ENCODE results near the gene KMT2C.
"Not testable (repeated sequence)": the region's sequence is repeated elsewhere in the genome, so short reads cannot be mapped to it uniquely, and the experiment has no call there.

The KMT2C gene

GRCh38 chr7:152435384-152436110, at the start of gene KMT2C:
Gene KMT2C, minus strand, starts transcription at chr7:152436003. Its CDS starts 217 bp downstream, at chr7:152435786.
- DNase-seq (ENCODE audit: low spot score), result peak; percentile 53

- DNase-seq (ENCODE audit: low spot score), result no peak
These were observed 45.3 kb upstream of the KMT2C start for GRCh38 chr7:152481082-152481481.

DNA sequence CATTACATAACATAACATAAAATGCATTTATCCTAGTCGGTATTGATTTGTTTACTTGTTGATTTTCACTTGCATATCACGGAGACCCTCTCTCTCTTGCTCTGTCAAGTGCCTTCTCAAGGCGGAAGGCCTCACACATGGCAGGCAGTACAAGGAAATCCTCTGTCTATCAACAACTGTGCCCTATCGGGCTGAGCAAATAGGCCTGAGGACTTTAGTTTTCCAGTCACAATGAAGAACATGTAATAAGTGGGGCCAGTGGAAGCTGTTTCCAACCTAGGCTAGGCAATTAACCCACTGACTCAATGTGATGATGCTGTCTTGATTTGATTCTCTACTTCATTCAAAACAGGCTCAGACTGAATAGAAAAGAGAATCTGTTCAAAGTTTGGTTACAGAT, 44.9 kb upstream of the KMT2C start:
- DNase-seq (ENCODE audit: low spot score), result no peak

DNA sequence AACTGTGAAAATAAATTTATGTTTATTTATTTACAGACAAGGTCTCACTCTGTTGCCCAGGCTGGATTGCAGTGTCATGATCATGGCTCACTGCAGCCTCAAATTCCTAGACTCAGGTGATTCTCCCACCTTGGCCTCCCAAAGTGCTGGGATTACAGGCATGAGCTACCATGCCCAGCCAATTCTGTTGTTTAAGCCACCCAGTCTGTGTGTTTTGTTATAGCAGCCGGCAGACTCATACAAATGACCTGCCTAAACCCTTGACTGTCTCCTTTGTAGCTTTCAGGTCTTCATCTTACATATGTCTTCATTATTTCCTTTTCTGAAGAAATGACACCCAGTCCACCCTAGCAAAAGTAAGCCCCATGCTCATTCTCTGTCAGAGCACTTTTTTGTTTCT, 43.8 kb upstream of the KMT2C start:
- DNase-seq (ENCODE audit: low spot score), result no peak

GRCh38 chr7:152478140-152478539, 42.3 kb upstream of the KMT2C start:
- no peak for DNase-seq (ENCODE audit: low spot score)

- no peak for DNase-seq (ENCODE audit: low spot score)
These were observed 41.3 kb upstream of the KMT2C start for GRCh38 chr7:152477079-152477478.

DNA sequence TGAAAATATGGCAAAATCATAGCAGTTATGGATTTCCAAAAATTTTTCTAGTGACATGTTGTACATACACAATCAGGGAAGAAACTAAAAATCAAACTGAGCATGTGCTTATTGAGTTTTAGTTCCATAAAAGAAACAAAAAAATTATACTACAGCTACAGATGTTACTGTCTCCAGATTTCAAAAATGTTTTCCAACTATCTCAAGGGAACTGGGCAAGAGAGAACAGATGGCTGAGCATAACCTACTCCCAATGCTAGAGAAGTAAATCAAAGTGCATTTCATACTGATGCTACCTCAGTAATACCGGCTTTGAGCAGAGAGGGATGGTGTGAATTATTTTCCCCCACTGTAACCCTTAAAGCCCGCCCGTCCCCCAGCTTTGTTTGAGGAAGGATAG, 40.7 kb upstream of the KMT2C start:
- DNase-seq (ENCODE audit: low spot score), result no peak

GRCh38 chr7:152471023-152471620, 35.3 kb upstream of the KMT2C start:
- DNase-seq (ENCODE audit: low spot score), result not testable (repeated sequence)

- DNase-seq (ENCODE audit: low spot score), result not testable (repeated sequence)
These were observed 34.6 kb upstream of the KMT2C start for GRCh38 chr7:152470251-152471022.

DNA sequence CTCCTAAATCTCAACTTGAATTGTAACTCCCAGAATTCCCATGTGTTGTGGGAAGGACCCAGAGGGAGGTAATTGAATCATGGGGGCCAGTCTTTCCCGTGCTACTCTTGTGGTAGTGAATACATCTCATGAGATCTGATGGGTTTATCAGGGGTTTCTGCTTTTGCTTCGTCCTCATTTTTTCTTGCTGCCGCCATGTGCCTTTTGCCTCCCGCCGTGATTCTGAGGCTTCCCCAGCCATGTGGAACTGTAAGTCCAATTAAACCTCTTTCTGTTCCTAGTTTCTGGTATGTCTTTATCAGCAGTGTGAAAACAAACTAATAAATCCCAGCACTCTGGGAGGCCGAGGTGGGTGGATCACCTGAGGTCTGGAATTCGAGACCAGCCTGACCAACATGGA, 33.8 kb upstream of the KMT2C start:
- not testable (repeated sequence) for DNase-seq (ENCODE audit: low spot score)

DNA sequence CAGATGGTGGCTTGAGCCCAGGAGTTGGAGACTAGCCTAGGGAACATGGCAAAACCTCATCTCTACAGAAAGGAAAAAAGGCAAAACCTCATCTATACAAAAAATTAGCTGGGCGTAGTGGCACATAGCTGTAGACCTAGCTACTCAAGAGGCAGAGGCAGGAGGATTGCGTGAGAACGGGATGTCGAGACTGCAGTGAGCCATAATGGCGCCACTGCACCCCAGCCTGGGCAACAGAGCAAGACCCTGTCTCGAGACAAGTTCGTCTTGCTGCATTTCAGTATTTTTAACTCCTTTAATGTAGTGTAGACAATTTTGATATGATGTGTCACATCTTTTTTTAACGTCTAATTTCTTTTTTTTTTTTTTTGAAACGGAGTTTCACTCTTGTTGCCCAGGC, 31.4 kb upstream of the KMT2C start:
- no peak for DNase-seq (ENCODE audit: low spot score)

- DNase-seq (ENCODE audit: low spot score), result no peak
These were observed 29.2 kb upstream of the KMT2C start for GRCh38 chr7:152465119-152465387.

- DNase-seq (ENCODE audit: low spot score), result peak; percentile 82
These were observed 28.7 kb upstream of the KMT2C start for GRCh38 chr7:152464312-152465118.

DNA sequence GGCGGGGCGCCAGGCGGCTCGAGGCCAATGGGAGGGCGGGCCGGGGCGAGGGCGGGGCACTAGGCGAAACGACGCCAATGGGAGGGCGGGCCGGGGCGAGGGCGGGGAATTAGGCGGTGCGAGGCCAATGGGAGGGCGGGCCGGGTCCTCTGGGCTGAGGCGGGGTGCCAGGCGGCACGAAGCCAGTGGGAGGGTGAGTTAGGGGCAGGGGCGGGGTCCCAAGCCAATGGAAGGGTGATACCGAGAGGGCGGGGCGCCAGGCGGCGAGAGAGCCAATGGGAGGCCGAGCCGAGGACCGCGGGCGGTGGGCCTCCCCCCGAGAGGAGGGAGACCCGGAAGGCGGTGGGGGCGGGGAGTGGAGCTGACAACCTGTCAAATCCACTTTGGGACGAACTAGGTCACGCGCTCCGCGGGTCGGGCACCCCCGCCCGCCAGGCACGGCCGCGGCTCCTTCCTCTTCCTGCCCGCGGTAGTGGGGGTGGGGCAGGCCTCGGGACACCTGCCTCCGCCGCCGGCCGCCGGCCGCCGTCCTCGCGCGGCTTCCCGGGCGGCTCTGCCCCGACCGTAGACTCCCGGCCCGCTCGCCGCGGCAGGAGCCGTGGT, 28.0 kb upstream of the KMT2C start:
- peak; percentile 99 for DNase-seq (ENCODE audit: low spot score)

DNA sequence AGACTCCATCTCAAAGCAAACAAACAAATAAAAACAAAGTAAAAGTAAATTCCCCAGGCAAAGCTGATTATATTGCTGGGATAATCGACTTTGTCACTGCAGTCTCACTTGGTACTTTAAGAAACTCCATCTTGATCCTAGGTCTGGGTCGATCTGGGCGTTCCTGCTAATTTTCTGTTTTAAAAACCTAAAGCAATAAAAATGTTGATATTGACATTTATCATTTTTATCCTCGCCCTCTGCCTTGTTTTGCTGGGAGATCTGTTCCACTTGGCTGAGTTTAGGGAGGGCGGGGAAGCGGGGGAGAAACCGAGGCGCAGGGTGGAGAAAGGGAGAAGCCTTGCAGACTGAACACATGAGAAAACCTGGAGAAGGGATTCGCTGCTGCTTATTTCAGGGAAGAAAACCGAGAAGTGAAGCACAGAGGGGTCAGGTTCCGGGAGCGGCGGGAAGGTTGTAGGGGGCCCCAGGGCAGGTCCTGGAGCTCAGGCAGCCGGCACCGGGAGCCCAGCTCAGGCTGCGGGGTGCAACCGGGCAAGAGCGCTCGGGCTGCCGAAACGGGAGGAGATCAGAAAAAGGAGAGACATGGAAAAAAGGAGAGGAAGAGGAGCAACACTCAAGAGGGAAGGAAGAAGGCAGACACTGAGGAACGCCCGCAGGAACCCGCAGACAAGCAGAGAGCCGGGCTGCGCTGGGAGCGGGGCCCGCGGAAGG, 27.3 kb upstream of the KMT2C start:
- DNase-seq (ENCODE audit: low spot score), result peak; percentile 35

DNA sequence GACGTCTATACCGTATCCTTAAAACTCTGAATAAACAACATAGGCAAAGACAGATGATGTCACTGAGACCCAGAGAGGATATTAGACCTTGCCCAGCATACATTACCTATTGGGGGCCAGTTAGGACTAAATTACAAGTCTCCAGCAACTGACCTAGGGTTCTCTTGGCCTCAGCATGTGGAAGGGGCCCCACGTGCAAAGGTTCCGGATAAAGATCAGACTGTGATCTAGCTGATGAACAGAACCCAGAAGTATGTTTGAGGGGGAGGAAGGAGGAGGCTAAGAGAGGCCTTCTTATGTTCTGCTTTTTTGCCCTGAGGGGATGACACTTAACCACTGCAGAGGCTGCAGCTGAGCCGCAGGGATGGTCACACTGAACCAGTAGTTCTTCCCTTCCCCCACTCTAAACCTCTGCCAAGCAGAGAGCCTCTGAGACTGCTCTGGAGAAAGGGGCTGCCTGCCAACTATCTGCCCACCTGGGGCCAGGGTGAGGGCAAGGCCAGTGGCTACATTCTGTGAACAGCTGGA, 24.0 kb upstream of the KMT2C start:
- no peak for DNase-seq (ENCODE audit: low spot score)

- DNase-seq (ENCODE audit: low spot score), result no peak
These were observed 15.6 kb upstream of the KMT2C start for GRCh38 chr7:152451356-152451755.

DNA sequence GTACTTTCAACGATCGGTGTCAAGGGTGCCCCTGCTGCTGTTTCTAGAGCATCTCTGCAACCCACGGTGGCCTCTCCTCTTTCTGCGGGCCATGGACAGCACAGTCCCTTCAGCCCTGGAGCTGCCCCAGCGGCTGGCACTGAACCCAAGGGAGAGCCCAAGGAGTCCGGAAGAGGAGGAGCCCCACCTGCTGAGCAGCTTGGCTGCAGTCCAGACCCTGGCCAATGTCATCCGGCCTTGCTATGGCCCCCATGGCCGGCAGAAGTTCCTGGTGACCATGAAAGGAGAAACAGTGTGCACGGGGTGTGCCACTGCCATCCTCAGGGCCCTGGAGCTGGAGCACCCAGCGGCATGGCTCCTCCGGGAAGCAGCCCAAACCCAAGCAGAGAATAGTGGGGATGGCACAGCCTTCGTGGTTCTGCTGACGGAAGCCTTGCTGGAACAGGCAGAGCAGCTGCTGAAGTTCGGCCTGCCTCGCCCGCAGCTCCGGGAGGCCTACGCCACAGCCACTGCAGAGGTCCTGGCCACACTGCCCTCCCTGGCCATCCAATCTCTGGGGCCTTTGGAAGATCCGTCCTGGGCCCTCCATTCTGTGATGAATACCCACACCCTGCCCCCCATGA, 9.7 kb upstream of the KMT2C start:
- DNase-seq (ENCODE audit: low spot score), result not testable (repeated sequence)

DNA sequence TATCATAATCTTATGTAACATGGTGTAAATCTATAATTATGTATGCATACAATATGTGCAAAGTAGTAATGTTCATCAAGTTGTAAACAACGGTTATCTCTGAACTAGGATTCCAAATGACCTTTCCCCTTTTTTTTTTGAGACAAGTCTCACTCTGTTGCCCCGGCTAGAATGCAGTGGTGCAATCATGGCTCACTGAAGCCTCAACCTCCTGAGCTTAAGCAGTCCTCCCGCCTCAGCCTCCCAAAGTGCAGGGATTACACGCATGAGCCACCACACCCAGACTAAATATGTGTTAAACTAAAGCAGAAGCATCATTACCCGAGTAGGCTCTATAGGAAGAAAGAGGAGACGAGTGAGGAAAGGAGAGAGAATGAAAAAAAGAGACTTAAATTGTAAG, 7.8 kb upstream of the KMT2C start:
- no peak for DNase-seq (ENCODE audit: low spot score)

DNA sequence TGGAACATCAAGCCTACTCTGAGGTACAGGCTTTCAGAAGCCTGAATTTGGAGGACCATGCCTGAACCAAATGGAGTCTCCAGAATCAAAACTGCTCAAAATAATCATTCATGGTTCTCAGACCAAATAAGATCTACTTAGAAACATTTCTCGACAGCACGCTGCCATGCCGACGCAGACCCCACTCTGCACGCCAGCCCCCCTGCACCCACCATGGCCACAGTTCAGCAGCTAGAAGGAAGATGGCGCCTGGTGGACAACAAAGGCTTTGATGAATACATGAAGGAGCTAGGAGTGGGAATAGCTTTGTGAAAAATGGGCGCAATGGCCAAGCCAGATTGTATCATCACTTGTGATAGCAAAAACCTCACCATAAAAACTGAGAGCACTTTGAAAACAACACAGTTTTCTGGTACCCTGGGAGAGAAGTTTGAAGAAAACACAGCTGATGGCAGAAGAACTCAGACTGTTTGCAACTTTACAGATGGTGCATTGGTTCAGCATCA, 6.6 kb upstream of the KMT2C start:
- DNase-seq (ENCODE audit: low spot score), result no peak
